ENCODE measurements around the gene MFAP5. TPM values are rescaled to one million over a fixed set of nuclear protein-coding genes. Genes with fewer than 3 reads are reported as not detected.

MFAP5 gene
- total and polyA plus RNA-seq, 2 donors (not counting 3 experiments of a cell fraction or from before 2014, with no cell fraction given), result 0.39 TPM; not detected in 1

GRCh38 chr12:8603856-8604255, 58.8 kb downstream of the MFAP5 start:
- no peak for FAIRE-seq
- POLR2A ChIA-PET, result no interaction called here
- no peaks in the 10 kb centered on the region for H3K79me2 ChIP-seq (ENCODE audit: control insufficient read depth, insufficient read depth, low read length)
- no peaks in the 10 kb centered on the region for H3K9me3 ChIP-seq (replicated peaks; ENCODE audit: control insufficient read depth, insufficient read depth, low read length)
- no TSS peak for BruUV-seq (replicated peaks)
- intact Hi-C loops (cut with micrococcal nuclease), result no loop called here
- H3K9ac ChIP-seq (replicated peaks; ENCODE audit: extremely low read depth, insufficient read depth, low read length), result no peak overlapping the region
- no peaks in the 10 kb centered on the region for H3K4me1 ChIP-seq (ENCODE audit: control insufficient read depth, extremely low read depth, insufficient read depth, low read length)
- TF ChIP-seq MAX (IDR thresholded peaks at IDR 0.05; ENCODE audit: insufficient read depth, insufficient read length) (no peak), GATA2 (IDR thresholded peaks at IDR 0.05; ENCODE audit: insufficient read depth, insufficient read length, low read depth, low read length) (no peak), CTCF (IDR thresholded peaks at IDR 0.05; ENCODE audit: extremely low read depth in 1 of 2, insufficient read depth in 1 of 2, low read depth in 1 of 2, low read length in 2 of 2) (no peak)
- H3K36me3 ChIP-seq (ENCODE audit: control insufficient read depth in 2 of 2, extremely low read depth in 1 of 2, insufficient read depth in 2 of 2, low read length in 2 of 2), result no peaks in the 10 kb centered on the region
- H4K20me1 ChIP-seq (replicated peaks; ENCODE audit: control insufficient read depth, extremely low read depth, insufficient read depth, low read length), result no peaks in the 10 kb centered on the region
- H3K27ac ChIP-seq (ENCODE audit: insufficient read depth, low read depth, low read length), result no peak overlapping the region
- H3K9me1 ChIP-seq (replicated peaks; ENCODE audit: control insufficient read depth, extremely low read depth, insufficient read depth, low read length), result no peaks in the 10 kb centered on the region
- DNase-seq (ENCODE audit: low read depth, low spot score), result no peak
- CTCF ChIA-PET, result no interaction called here
- no peak overlapping the region for H3K4me2 ChIP-seq (ENCODE audit: insufficient read depth, low read length)
- H2AFZ ChIP-seq (ENCODE audit: low read depth, low read length), result no peak overlapping the region
- peaks cover 4 to 11% of the 10 kb centered on the region in 2 experiments for H3K27me3 ChIP-seq (ENCODE audit: control insufficient read depth in 2 of 2, insufficient read depth in 2 of 2, low read length in 2 of 2)
- no peak overlapping the region for H3K4me3 ChIP-seq (replicated peaks in 1 of 3; ENCODE audit: insufficient read depth in 1 of 3, low read depth in 1 of 3, low read length in 3 of 3)
- dilution Hi-C loops (cut with MboI; ENCODE audit: extremely low pct_ligation_motif_present, low sequenced_read_pairs), result no loop called here

GRCh38 chr12:8603286-8603685, 59.3 kb downstream of the MFAP5 start:
- CTCF ChIA-PET, result interaction anchor here (2.3 kb wide), 1 partner anchor 59 kb away, joined by 15 read pairs; no protein-coding TSS in a partner anchor
- Histone ChIP-seq H3K27me3 (ENCODE audit: control insufficient read depth in 2 of 2, insufficient read depth in 2 of 2, low read length in 2 of 2) (peaks cover 4 to 11% of the 10 kb centered on the region in 2 experiments), H3K27ac (ENCODE audit: insufficient read depth, low read depth, low read length) (no peak overlapping the region), H3K9me3 (replicated peaks; ENCODE audit: control insufficient read depth, insufficient read depth, low read length) (no peaks in the 10 kb centered on the region), H3K4me1 (ENCODE audit: control insufficient read depth, extremely low read depth, insufficient read depth, low read length) (no peaks in the 10 kb centered on the region), H3K9me1 (replicated peaks; ENCODE audit: control insufficient read depth, extremely low read depth, insufficient read depth, low read length) (no peaks in the 10 kb centered on the region), H3K79me2 (ENCODE audit: control insufficient read depth, insufficient read depth, low read length) (no peaks in the 10 kb centered on the region), H3K4me2 (ENCODE audit: insufficient read depth, low read length) (no peak overlapping the region), H4K20me1 (replicated peaks; ENCODE audit: control insufficient read depth, extremely low read depth, insufficient read depth, low read length) (no peaks in the 10 kb centered on the region), H3K9ac (replicated peaks; ENCODE audit: extremely low read depth, insufficient read depth, low read length) (no peak overlapping the region), H3K36me3 (ENCODE audit: control insufficient read depth in 2 of 2, extremely low read depth in 1 of 2, insufficient read depth in 2 of 2, low read length in 2 of 2) (no peaks in the 10 kb centered on the region), H3K4me3 (replicated peaks in 1 of 3; ENCODE audit: insufficient read depth in 1 of 3, low read depth in 1 of 3, low read length in 3 of 3) (no peak overlapping the region), H2AFZ (ENCODE audit: low read depth, low read length) (no peak overlapping the region)
- POLR2A ChIA-PET, result no interaction called here
- intact Hi-C loops (cut with micrococcal nuclease), result no loop called here
- DNase-seq (ENCODE audit: low read depth, low spot score) (no peak), FAIRE-seq (no peak)
- dilution Hi-C loops (cut with MboI; ENCODE audit: extremely low pct_ligation_motif_present, low sequenced_read_pairs), result no loop called here
- no peak for TF ChIP-seq MAX (IDR thresholded peaks at IDR 0.05; ENCODE audit: insufficient read depth, insufficient read length)
- no peak for TF ChIP-seq CTCF (IDR thresholded peaks at IDR 0.05; ENCODE audit: extremely low read depth in 1 of 2, insufficient read depth in 1 of 2, low read depth in 1 of 2, low read length in 2 of 2)
- no peak for TF ChIP-seq EZH2 (IDR thresholded peaks at IDR 0.05; ENCODE audit: borderline replicate concordance, low read depth, low read length, severe bottlenecking)
- TF ChIP-seq POLR2AphosphoS5 (IDR thresholded peaks at IDR 0.05; ENCODE audit: insufficient read depth, low read depth, low read length), result no peak
- TF ChIP-seq POLR2A (IDR thresholded peaks at IDR 0.05; ENCODE audit: low read depth, low read length), result no peak
- no peak for TF ChIP-seq MYC (IDR thresholded peaks at IDR 0.05; ENCODE audit: low read depth, low read length)
- TF ChIP-seq GATA2 (IDR thresholded peaks at IDR 0.05; ENCODE audit: insufficient read depth, insufficient read length, low read depth, low read length), result no peak
- no peak for TF ChIP-seq FOS (IDR thresholded peaks at IDR 0.05; ENCODE audit: borderline replicate concordance, insufficient read depth, low read length)
- TF ChIP-seq JUN (IDR thresholded peaks at IDR 0.05; ENCODE audit: borderline replicate concordance, insufficient read depth, insufficient read length, low read depth), result no peak
- no TSS peak for BruUV-seq (replicated peaks)

All from endothelial cell of umbilical vein (primary cell).